ENCODE measurements around the gene TSPAN4.

The TSPAN4 gene

DNA sequence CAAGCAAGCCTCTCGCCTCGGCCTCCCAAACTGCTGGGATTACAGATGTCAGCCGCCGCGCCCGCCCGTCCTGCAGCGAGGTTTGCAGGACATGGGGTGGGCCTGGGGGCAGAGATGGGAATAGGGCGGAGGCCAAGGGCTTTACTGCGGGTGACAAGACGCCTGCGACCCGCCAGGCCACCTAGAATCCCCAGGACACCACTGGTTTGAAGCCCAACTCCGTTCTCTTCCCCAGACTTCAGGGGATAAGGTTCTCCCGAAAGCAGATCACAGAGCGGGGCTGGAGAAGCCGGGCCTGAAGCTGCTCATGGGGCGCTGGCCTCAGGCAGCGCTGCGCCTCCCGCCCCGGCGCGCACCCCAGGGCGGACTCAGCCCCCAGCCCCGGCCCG, 677 bp upstream of the TSPAN4 start:
- H3K4me2 ChIP-seq (ENCODE audit: low read length): peak overlapping the region; percentile 58

DNA sequence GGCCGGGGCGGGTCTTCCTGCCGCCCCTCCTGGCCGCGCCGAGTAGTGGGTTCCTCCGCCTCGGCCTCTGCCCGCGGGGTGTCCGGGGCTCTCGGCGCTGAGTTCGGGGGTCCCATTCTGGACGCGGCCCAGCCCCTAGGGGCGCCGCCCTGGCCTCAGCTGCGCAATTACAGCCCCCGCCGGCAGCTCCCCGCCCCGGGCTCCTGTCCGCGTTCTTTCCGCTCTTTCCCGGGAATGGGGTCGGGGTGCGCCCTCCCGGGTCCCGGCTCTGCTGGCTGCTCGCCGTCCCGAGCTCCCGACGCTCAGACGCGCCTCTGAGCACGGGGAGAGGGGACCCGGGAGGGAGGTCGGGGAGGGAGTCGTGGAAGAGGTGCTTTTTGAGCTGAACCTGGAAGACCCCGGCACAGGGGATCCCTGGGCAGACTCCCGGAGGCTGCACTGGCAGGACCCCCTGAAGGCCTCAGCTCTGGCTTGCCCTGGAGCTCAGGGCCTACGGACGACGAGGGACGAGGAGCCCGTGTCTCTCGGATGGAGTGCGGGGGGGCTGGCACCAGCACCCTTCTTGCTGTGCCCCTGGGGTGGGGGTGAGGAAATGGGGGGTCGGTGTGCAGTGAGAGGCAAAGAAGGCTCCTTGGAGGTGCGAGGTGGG, 558 bp downstream of the TSPAN4 start:
- H3K27ac ChIP-seq (ENCODE audit: low read length): no peak overlapping the region
- peak overlapping the region; percentile 96 for H3K4me3 ChIP-seq (ENCODE audit: low read length)
- TF ChIP-seq, protein P1, sequence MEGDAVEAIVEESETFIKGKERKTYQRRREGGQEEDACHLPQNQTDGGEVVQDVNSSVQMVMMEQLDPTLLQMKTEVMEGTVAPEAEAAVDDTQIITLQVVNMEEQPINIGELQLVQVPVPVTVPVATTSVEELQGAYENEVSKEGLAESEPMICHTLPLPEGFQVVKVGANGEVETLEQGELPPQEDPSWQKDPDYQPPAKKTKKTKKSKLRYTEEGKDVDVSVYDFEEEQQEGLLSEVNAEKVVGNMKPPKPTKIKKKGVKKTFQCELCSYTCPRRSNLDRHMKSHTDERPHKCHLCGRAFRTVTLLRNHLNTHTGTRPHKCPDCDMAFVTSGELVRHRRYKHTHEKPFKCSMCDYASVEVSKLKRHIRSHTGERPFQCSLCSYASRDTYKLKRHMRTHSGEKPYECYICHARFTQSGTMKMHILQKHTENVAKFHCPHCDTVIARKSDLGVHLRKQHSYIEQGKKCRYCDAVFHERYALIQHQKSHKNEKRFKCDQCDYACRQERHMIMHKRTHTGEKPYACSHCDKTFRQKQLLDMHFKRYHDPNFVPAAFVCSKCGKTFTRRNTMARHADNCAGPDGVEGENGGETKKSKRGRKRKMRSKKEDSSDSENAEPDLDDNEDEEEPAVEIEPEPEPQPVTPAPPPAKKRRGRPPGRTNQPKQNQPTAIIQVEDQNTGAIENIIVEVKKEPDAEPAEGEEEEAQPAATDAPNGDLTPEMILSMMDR (IDR thresholded peaks at IDR 0.05; ENCODE audit: low read depth, low read length): no peak
- TF ChIP-seq EZH2phosphoT487 (IDR thresholded peaks at IDR 0.05; ENCODE audit: low read depth): no peak
- H3K4me1 ChIP-seq (ENCODE audit: low read length): peaks cover 26% of the 10 kb centered on the region
- peak overlapping the region; percentile 85 for H3K9ac ChIP-seq (ENCODE audit: low read length)
- peaks cover 12% of the 10 kb centered on the region for H4K20me1 ChIP-seq (ENCODE audit: insufficient read depth, low read length)
- H3K4me2 ChIP-seq (ENCODE audit: low read length): peak overlapping the region; percentile 83
- H3K79me2 ChIP-seq (ENCODE audit: low read length): peaks cover 25% of the 10 kb centered on the region
- no peaks in the 10 kb centered on the region for H3K9me3 ChIP-seq (ENCODE audit: insufficient read depth, low read length)
- H3K36me3 ChIP-seq (replicated peaks; ENCODE audit: low read depth, low read length): peaks cover 3% of the 10 kb centered on the region
- H3K27me3 ChIP-seq (ENCODE audit: low read depth, low read length): no peaks in the 10 kb centered on the region; the same call in 1 of the 2 replicates
- H2AFZ ChIP-seq (ENCODE audit: low read depth, low read length): no peak overlapping the region; the same call in 1 of the 2 replicates

More for the DNA sequence above, 677 bp upstream of the TSPAN4 start:
- H3K4me3 ChIP-seq (ENCODE audit: low read length): peak overlapping the region; percentile 96
- peaks cover 25% of the 10 kb centered on the region for H3K79me2 ChIP-seq (ENCODE audit: low read length)
- TF ChIP-seq EZH2phosphoT487 (IDR thresholded peaks at IDR 0.05; ENCODE audit: low read depth): no peak
- TF ChIP-seq, protein P1 (IDR thresholded peaks at IDR 0.05; ENCODE audit: low read depth, low read length): no peak
- H3K27me3 ChIP-seq (ENCODE audit: low read depth, low read length): no peaks in the 10 kb centered on the region; the same call in 1 of the 2 replicates
- peak overlapping the region; percentile 54 for H3K27ac ChIP-seq (ENCODE audit: low read length)
- peak overlapping the region; percentile 85 for H3K9ac ChIP-seq (ENCODE audit: low read length)
- H3K4me1 ChIP-seq (ENCODE audit: low read length): peaks cover 26% of the 10 kb centered on the region
- no peak overlapping the region for H2AFZ ChIP-seq (ENCODE audit: low read depth, low read length)
- no peaks in the 10 kb centered on the region for H3K9me3 ChIP-seq (ENCODE audit: insufficient read depth, low read length)
- H4K20me1 ChIP-seq (ENCODE audit: insufficient read depth, low read length): peaks cover 12% of the 10 kb centered on the region
- peaks cover 12% of the 10 kb centered on the region for H3K36me3 ChIP-seq (replicated peaks; ENCODE audit: low read depth, low read length)

DNA sequence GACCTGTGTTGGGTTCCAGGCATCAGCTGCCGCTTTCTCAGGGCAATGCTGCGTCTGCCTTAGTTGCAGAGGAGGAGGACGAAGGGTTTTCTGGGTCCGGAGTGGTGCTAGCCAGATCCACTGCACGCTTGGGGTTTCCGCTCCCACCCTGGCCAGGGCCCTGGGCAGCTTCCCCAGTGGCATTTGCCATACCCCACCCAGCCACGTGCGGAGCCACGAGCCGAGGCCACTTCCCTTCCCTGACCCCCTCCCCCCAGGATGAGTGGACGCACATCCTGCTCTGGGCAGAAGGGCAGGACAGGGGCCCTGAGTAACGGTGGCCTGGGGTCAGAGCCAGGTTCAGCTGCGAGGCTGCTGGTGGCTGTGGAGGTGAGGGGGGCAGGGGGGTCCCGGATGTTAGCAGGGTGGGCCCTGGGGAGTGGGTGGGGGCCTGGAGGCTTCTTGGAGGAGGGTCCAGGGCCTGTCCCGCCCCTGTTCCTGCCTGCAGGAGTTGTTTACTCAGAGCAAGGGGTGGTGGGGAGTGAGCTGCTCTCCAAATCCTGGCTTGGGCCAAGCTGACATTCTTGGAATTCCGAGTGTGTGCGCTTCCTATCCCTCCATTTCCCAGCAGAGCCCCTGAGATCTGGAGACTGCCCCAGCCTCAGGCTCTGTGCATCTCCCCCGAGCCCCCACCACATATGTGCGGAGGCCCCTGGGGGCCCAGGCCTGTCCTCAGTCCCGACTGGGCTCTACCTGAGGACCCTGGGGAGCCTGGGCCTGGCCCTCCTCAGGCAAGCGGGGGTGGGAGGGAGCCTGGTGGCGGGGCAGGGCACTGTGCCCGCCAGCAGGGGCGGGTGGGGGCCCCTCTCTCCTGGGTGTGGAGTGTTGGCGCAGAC, 1.4 kb downstream of the TSPAN4 start:
- peak overlapping the region; percentile 83 for H3K4me2 ChIP-seq (ENCODE audit: low read length)
- H3K27me3 ChIP-seq (ENCODE audit: low read depth, low read length): no peaks in the 10 kb centered on the region; the same call in 1 of the 2 replicates
- no peak overlapping the region for H3K27ac ChIP-seq (ENCODE audit: low read length)
- peak overlapping the region; percentile 85 for H3K9ac ChIP-seq (ENCODE audit: low read length)
- peaks cover 33% of the 10 kb centered on the region for H3K4me1 ChIP-seq (ENCODE audit: low read length)
- peaks cover 25% of the 10 kb centered on the region for H3K79me2 ChIP-seq (ENCODE audit: low read length)
- H3K36me3 ChIP-seq (replicated peaks; ENCODE audit: low read depth, low read length): peaks cover 3% of the 10 kb centered on the region
- TF ChIP-seq, protein P1 (IDR thresholded peaks at IDR 0.05; ENCODE audit: low read depth, low read length): no peak
- no peak for TF ChIP-seq EZH2phosphoT487 (IDR thresholded peaks at IDR 0.05; ENCODE audit: low read depth)
- H2AFZ ChIP-seq (ENCODE audit: low read depth, low read length): no peak overlapping the region
- H3K4me3 ChIP-seq (ENCODE audit: low read length): peak overlapping the region; percentile 96
- no peaks in the 10 kb centered on the region for H3K9me3 ChIP-seq (ENCODE audit: insufficient read depth, low read length)
- peaks cover 12% of the 10 kb centered on the region for H4K20me1 ChIP-seq (ENCODE audit: insufficient read depth, low read length)
